Kidney epithelial cell (primary cell): ENCODE results near the gene CLBA1. TPM values are rescaled to one million over a fixed set of nuclear protein-coding genes. Genes with fewer than 3 reads are reported as not detected.

Experiments used
- DNase-seq: peaks from one replicate; pipeline ENCODE4 v3.0.0-alpha.2; 2010; ENCODE audit warnings: low read depth
- H3K27me3 ChIP-seq: 2 replicates; pipeline ENCODE4 v1.6.0; 2011; ENCODE audit warnings: low read length; ENCODE audit not compliant: control insufficient read depth, insufficient read depth
- H3K36me3 ChIP-seq: 2 replicates; pipeline ENCODE4 v1.5.1; 2011; ENCODE audit warnings: low read length; ENCODE audit not compliant: control insufficient read depth, insufficient read depth
- H3K4me3 ChIP-seq: 2 replicates; pipeline ENCODE4 v1.5.1; 2011; ENCODE audit warnings: low read depth, mild to moderate bottlenecking, control low read depth, low read length
- total RNA-seq: library from RNA; depleted of rRNA; stranded (reverse); fragments of >200 nt; gene quantifications from 2 replicates; pipeline ENCODE4 v1.2.3, GENCODE V29; 2015
- TF ChIP-seq, protein P1 (sequence below): IDR thresholded peaks from 2 replicates; pipeline ENCODE4 v1.5.1; 2011; ENCODE audit warnings: mild to moderate bottlenecking, moderate library complexity, low read length, control low read depth, inconsistent platforms; ENCODE audit not compliant: insufficient read depth, poor library complexity, severe bottlenecking

Gene CLBA1
- total RNA-seq, 1 donor from 2014 or later, result 12.6 TPM

DNA sequence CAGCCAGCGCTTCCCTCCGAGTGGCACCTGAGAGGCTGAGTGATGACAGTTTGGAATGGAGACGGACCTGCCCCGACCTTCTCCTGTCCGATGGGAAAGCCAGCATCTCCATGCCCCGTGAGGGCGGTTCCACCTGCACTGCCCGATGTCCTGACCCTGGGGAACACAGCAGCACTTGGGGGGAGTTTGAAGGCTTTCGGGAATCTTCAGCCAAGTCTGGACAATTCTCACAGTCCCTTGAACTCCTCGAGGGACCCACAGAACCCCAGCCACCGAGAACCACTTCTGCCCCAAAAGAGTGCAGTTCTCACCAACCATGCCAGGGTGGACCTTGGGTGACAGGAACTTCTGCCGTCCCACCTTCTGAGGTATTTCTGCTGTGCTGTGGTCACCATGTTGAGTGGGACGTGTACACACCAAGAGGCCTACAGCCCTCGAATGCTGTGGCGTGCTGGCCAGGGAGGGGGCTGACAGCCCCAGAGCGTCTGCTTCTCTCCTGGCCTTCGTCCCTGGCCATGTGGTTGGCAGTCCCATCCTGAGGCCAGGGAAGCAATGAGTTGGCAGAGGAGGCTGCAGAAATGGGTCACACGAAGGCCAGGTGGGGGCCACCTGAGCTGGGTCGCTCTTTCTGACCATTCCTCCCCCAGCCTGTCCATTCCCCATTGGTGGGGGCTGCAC is 1.0 kb downstream of the CLBA1 start:
- H3K27me3 ChIP-seq, result no peaks in the 10 kb centered on the region
- H3K4me3 ChIP-seq, result peak overlapping the region; percentile 59
- no peak for DNase-seq
- TF ChIP-seq, protein P1, sequence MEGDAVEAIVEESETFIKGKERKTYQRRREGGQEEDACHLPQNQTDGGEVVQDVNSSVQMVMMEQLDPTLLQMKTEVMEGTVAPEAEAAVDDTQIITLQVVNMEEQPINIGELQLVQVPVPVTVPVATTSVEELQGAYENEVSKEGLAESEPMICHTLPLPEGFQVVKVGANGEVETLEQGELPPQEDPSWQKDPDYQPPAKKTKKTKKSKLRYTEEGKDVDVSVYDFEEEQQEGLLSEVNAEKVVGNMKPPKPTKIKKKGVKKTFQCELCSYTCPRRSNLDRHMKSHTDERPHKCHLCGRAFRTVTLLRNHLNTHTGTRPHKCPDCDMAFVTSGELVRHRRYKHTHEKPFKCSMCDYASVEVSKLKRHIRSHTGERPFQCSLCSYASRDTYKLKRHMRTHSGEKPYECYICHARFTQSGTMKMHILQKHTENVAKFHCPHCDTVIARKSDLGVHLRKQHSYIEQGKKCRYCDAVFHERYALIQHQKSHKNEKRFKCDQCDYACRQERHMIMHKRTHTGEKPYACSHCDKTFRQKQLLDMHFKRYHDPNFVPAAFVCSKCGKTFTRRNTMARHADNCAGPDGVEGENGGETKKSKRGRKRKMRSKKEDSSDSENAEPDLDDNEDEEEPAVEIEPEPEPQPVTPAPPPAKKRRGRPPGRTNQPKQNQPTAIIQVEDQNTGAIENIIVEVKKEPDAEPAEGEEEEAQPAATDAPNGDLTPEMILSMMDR, result no peak
- no peaks in the 10 kb centered on the region for H3K36me3 ChIP-seq

DNA sequence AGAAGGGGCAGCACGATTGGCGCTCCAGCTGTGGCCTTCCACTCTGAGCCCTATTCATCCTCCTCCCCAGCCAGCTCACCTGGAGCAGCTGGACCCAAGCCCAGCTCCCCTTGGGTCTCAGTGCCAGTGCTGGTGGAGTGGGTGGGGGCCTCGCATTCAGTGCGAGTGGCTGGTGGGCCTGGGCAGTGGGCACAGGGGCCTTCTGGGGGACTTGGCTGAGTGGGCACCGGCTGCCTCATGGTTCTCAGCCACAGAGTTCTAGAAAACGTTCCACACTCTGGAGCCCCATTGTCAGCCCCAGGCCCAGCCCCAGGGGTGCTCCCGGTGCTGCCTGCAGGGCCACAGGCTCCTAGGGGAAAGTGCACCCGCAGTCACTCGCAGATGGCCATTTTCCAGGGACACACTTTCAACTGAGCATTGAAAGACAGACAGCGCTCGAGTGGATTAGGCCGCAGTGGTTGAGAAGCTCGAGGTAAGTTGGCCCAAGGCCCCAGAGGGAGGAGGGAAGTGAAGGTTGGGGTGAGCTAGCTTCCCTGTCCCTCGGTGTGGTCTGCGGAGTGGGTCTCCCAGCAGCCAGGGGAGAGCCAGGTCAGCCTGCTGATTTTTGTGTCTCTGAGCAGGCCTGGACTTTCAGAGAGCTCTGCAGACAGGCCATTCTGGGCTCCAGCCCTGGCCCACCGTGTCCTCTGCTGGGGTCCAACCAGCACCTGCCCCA is 3.8 kb downstream of the CLBA1 start:
- TF ChIP-seq, protein P1, result no peak
- H3K36me3 ChIP-seq, result peaks cover 1% of the 10 kb centered on the region
- H3K27me3 ChIP-seq, result no peaks in the 10 kb centered on the region
- no peak for DNase-seq
- no peak overlapping the region for H3K4me3 ChIP-seq

GRCh38 chr14:104989951-104990303 is 4.3 kb downstream of the CLBA1 start:
- TF ChIP-seq, protein P1, result no peak
- Histone ChIP-seq H3K4me3 (no peak overlapping the region), H3K27me3 (no peaks in the 10 kb centered on the region), H3K36me3 (peaks cover 1% of the 10 kb centered on the region)
- no peak for DNase-seq

DNA sequence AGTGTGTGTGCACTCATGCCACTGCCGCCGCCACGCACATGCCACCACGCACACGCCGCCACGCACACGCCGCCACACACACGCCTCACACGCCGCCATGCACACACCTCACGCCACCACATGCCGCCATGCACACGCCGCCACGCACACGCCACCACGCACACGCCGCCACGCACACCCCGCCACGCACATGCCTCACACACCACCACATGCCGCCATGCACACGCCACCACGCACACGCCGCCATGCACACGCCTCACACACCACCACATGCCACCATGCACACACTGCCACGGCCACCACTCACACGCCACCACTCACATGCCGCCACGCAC is 6.3 kb downstream of the CLBA1 start:
- Histone ChIP-seq H3K36me3 (peaks cover 1% of the 10 kb centered on the region), H3K27me3 (no peaks in the 10 kb centered on the region), H3K4me3 (no peak overlapping the region)
- TF ChIP-seq, protein P1, result no peak
- DNase-seq, result no peak

DNA sequence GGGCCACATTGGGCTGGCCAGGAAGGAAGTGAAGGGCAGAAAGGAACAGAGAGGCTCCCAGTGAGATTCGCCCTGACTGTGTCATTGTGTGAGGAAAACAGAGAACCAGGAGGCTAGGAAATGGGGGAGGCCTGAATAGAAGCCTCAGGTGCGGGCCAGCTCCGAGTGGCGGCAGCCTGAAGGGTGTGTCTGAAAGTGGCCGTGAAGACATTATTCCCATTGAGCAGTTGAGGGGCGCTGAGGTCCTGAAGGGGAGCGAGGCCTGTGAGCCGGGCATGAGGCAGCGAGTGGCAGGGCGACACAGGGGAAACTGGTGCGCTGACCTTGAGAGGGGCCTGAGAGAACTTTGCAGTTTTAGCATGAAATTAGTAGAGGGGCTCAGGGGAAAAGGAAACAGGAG is 6.9 kb downstream of the CLBA1 start:
- no peak for DNase-seq
- TF ChIP-seq, protein P1, result no peak
- Histone ChIP-seq H3K27me3 (no peaks in the 10 kb centered on the region), H3K36me3 (peaks cover 1% of the 10 kb centered on the region), H3K4me3 (no peak overlapping the region)

- H3K4me3 ChIP-seq, result no peak overlapping the region
- H3K27me3 ChIP-seq, result no peaks in the 10 kb centered on the region
- TF ChIP-seq, protein P1, result no peak
- H3K36me3 ChIP-seq, result peaks cover 1% of the 10 kb centered on the region
- no peak for DNase-seq
These were observed 7.7 kb downstream of the CLBA1 start for GRCh38 chr14:104993306-104993705.
